Endothelial cell of coronary artery (primary cell): ENCODE results near the gene TMEM25. TPM values are rescaled to one million over a fixed set of nuclear protein-coding genes. Genes with fewer than 3 reads are reported as not detected.

Experiments used
- total RNA-seq: library from RNA; depleted of rRNA; stranded (reverse); fragments of >200 nt; gene quantifications from 2 replicates; pipeline ENCODE4 v1.2.3, GENCODE V29; 2014

TMEM25 gene
- total RNA-seq: 6.7 and 12.6 TPM in 2 replicates

GRCh38 chr11:118530683-118531596, at the start of gene TMEM25:
TMEM25 (plus strand) TSS chr11:118531192; CDS start chr11:118531802, 610 bp downstream.

GRCh38 chr11:118527109-118527508, 3.9 kb upstream of the TMEM25 start, which contains the start of gene TTC36:
TTC36 (plus strand) TSS chr11:118527474; CDS start chr11:118527495, 21 bp downstream.

GRCh38 chr11:118572061-118572980, 41.3 kb downstream of the TMEM25 start, which contains the start of gene ARCN1:
ARCN1 (plus strand) TSS chr11:118572409; CDS start chr11:118572548, 139 bp downstream.

Other genes with a start within 250 kb of the TMEM25 start
- gene CD3E, start 226.5 kb upstream of the TMEM25 start, total RNA-seq: not detected in 2 replicates
- not detected in 2 replicates for gene CD3D, start 188.5 kb upstream of the TMEM25 start, total RNA-seq
- gene CD3G, start 186.8 kb upstream of the TMEM25 start, total RNA-seq: not detected in 2 replicates
- 25.4 and 26.5 TPM in 2 replicates for gene UBE4A, start 171.6 kb upstream of the TMEM25 start, total RNA-seq
- 131 and 166 TPM in 2 replicates for gene ATP5MG, start 129.6 kb upstream of the TMEM25 start, total RNA-seq
- gene KMT2A, start 94.7 kb upstream of the TMEM25 start, total RNA-seq: 19.8 and 27.7 TPM in 2 replicates
- gene TTC36, start 3.7 kb upstream of the TMEM25 start, total RNA-seq: 0.45 and 1.2 TPM in 2 replicates
- gene IFT46, start 34.7 kb downstream of the TMEM25 start, total RNA-seq: 25.1 and 31.1 TPM in 2 replicates
- 111 and 138 TPM in 2 replicates for gene ARCN1, start 41.2 kb downstream of the TMEM25 start, total RNA-seq
- 73.8 and 87.3 TPM in 2 replicates for gene PHLDB1, start 76.4 kb downstream of the TMEM25 start, total RNA-seq
- gene TREH, start 148.5 kb downstream of the TMEM25 start, total RNA-seq: under 0.01 and 0.09 TPM in 2 replicates